Duodenal mucosa (tissue), 2 donors: Measurements from ENCODE around the gene NLK.
A peak's percentile ranks its signal among the peaks of the same experiment; 100 is the strongest.

ENCODE experiments used
- H3K27ac ChIP-seq: one replicate; pipeline ENCODE4 v1.7.0; 2013; ENCODE audit warnings: low read depth, low read length
- H3K27me3 ChIP-seq, 2 donors: one replicate each; pipeline ENCODE4 v1.7.0; 2013; ENCODE audit warnings: low read length in 2 of 2, control low read depth in 1 of 2; ENCODE audit not compliant: insufficient read depth in 2 of 2, control insufficient read depth in 1 of 2
- H3K36me3 ChIP-seq, 2 donors: one replicate each; pipeline ENCODE4 v1.7.0; 2013; ENCODE audit warnings: low read length in 2 of 2, control low read depth in 1 of 2; ENCODE audit not compliant: insufficient read depth in 2 of 2, control insufficient read depth in 1 of 2
- H3K4me1 ChIP-seq, 2 donors: one replicate each; pipeline ENCODE4 v1.7.0; 2013; ENCODE audit warnings: low read length in 2 of 2, control low read depth in 1 of 2; ENCODE audit not compliant: insufficient read depth in 2 of 2, control insufficient read depth in 1 of 2
- H3K4me3 ChIP-seq, 2 donors: one replicate each; pipeline ENCODE4 v1.7.0; 2013; ENCODE audit warnings: low read length in 2 of 2, low read depth in 1 of 2
- H3K9ac ChIP-seq, 2 donors: one replicate each; pipeline ENCODE4 v1.7.0; 2013; ENCODE audit warnings: low read length in 2 of 2, low read depth in 1 of 2
- H3K9me3 ChIP-seq, 2 donors: one replicate each; pipeline ENCODE4 v1.7.0; 2013; ENCODE audit warnings: low read length in 2 of 2, control low read depth in 1 of 2; ENCODE audit not compliant: control insufficient read depth in 1 of 2

NLK gene

GRCh38 chr17:28042657-28042720, at the start of gene NLK:
TSS of gene NLK (plus strand) at chr17:28042677. CDS start at chr17:28042874, 197 bp downstream.
- Histone ChIP-seq H3K4me1 (peaks cover 36 to 48% of the 10 kb centered on the region in 2 donors), H3K9ac (peak within 1 kb of the TSS; percentile 38 to 61)

DNA sequence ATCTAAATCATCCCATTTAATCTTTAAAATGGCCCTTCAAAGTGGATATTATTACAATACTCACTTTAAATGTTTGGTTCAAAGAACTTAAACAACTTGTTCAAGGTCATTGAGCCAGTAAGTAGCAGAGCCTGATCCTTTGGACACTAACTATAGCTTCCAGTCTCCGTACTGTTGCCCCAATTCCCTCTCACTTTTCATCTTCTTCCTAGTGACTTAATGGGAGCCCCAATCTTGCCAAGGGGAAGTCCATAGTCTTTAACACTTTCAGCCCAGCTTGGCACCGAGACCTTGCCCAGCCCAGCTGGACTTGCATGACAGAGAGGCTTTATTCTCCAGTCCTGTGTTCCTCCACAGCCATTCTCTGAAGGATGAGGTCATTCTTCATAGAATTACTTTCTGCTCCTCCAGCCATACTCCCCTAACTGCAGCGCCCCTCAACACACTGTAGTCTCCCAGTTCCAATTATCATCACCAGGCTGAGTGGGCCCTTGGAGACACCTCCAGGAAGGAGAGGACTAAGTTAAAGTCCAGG, 49.2 kb upstream of the NLK start:
- Histone ChIP-seq H3K36me3 (no peaks in the 10 kb centered on the region), H3K27ac (no peak overlapping the region), H3K4me3 (no peak overlapping the region), H3K9me3 (no peaks in the 10 kb centered on the region), H3K9ac (no peak overlapping the region), H3K27me3 (no peaks in the 10 kb centered on the region), H3K4me1 (peaks cover 0 to 4% of the 10 kb centered on the region in 2 donors)

More at GRCh38 chr17:28042657-28042720, at the start of gene NLK:
- Histone ChIP-seq H3K9me3 (no peaks in the 10 kb centered on the region), H3K27me3 (no peaks in the 10 kb centered on the region), H3K36me3 (no peaks in the 10 kb centered on the region), H3K4me3 (peak within 1 kb of the TSS; percentile 75 to 77), H3K27ac (peak within 1 kb of the TSS; percentile 27)

DNA sequence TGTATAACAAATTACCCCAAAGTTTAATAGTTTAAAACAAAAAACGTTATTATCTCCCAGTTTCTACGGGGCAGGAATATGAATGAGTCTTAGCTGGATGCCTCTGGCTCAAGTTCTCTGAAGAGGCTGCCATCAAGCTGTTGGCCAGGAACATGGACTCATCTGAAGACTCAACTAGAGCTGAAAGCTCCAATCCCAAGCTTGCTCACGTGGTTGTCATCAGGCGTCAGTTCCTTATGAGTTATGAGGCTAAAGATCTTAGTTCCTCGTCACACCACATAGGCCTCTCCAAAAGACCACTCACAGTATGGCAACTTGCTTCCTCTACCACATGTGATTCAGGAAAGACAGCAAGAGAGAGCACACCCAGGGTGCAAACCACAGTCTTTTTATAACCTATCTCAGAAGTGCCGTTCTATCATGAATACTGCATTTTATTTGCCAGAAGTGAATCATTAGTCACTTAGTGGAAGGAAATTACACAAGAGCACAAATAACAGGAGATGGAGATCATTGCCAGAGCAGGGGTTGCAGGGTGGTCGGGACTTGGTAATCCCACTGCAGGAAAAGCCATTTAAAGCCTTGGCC, 48.7 kb upstream of the NLK start:
- no peaks in the 10 kb centered on the region for H3K36me3 ChIP-seq
- H3K27me3 ChIP-seq: no peaks in the 10 kb centered on the region
- H3K27ac ChIP-seq: no peak overlapping the region
- no peak overlapping the region for H3K4me3 ChIP-seq
- no peaks in the 10 kb centered on the region for H3K9me3 ChIP-seq
- no peak overlapping the region for H3K9ac ChIP-seq
- peaks cover 0 to 4% of the 10 kb centered on the region in 2 donors for H3K4me1 ChIP-seq

DNA sequence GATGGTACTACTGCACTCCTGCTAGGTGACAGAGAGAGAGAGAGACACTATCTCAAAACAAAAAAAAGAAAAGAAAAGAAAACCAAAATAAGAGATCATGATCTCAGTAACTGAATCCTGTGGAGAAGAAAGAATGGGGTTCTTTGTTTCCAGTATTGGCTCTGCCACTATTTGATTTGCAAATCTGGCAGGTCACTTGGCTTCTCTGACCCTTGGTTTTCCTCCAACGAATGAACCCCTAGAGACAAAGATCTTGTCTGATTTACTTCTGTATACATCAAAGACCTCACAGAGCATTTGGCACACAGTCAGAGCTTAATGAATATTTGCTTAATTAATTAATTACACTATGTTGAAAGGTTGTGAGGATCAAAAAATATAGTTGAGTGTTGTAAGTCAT, 47.9 kb upstream of the NLK start:
- Histone ChIP-seq H3K9me3 (no peaks in the 10 kb centered on the region), H3K4me1 (peaks cover 0 to 4% of the 10 kb centered on the region in 2 donors), H3K27ac (no peak overlapping the region)

GRCh38 chr17:27995554-27995953, 46.9 kb upstream of the NLK start:
- Histone ChIP-seq H3K4me3 (no peak overlapping the region), H3K4me1 (no peaks in the 10 kb centered on the region), H3K27ac (no peak overlapping the region), H3K9ac (no peak overlapping the region), H3K36me3 (no peaks in the 10 kb centered on the region), H3K27me3 (no peaks in the 10 kb centered on the region), H3K9me3 (no peaks in the 10 kb centered on the region)

More for the DNA sequence above, 47.9 kb upstream of the NLK start:
- Histone ChIP-seq H3K36me3 (no peaks in the 10 kb centered on the region), H3K9ac (no peak overlapping the region), H3K4me3 (no peak overlapping the region), H3K27me3 (no peaks in the 10 kb centered on the region)

DNA sequence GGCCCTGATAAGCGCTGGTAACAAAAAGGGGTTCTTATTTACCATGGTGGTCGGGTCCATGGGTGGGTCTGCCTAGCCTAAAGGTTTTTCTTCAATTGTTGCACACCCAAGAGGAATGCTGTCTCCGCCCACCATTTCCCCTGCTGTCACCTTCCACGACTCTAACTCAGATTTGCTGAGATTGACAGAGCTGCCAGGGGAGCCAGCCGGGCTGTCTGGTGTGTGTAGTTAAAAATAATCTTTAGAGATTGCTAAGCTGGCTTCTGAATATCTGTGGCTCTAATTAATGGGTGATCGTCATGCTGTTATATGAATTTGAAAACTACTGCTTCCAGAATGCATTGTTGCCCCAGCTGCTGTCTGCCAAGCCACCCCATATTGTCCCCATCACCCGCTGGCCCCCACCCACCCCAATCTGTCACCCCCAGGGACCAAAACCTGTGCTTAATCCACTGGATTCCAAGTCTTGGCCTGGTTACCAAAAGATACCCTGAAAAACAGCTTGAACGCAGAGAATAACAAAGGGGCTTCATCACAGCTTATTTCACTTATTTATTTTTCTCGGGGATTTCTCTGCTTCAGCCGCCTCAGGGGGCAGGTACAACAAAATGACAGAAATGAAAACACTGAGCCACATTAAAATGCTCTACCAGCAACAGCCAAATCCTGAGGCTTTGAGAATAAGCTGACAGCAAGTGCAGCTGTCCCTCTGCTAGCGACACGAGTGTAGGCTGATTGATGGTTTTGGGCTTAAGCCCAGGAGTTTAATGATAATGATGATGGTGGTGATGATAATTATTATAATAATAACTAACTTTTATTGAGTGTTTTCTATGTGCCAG, 46.1 kb upstream of the NLK start:
- H3K4me1 ChIP-seq: no peaks in the 10 kb centered on the region
- no peaks in the 10 kb centered on the region for H3K9me3 ChIP-seq
- H3K9ac ChIP-seq: no peak overlapping the region
- H3K36me3 ChIP-seq: no peaks in the 10 kb centered on the region
- H3K4me3 ChIP-seq: no peak overlapping the region
- H3K27me3 ChIP-seq: no peaks in the 10 kb centered on the region
- H3K27ac ChIP-seq: no peak overlapping the region

DNA sequence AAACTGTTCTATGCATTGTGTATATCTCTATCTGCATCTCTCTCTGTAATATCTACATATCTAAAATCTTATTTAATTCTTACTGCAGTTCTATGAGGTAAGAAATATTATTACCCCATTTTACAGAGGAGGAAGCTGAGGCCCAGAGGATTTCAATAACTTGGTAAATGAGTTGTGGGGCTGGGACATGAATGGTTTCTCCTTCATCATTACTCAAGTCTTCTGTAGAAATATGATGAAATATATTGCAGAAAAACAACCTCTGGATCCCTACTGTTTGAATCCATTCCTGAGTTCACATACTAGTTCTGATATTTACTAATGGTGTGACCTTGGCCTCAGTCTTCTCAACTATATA, 45.5 kb upstream of the NLK start:
- Histone ChIP-seq H3K4me1 (no peaks in the 10 kb centered on the region), H3K4me3 (no peak overlapping the region), H3K9me3 (no peaks in the 10 kb centered on the region), H3K27ac (no peak overlapping the region), H3K9ac (no peak overlapping the region), H3K36me3 (no peaks in the 10 kb centered on the region), H3K27me3 (no peaks in the 10 kb centered on the region)

- Histone ChIP-seq H3K4me1 (no peaks in the 10 kb centered on the region), H3K4me3 (no peak overlapping the region), H3K9ac (no peak overlapping the region), H3K27ac (no peak overlapping the region), H3K27me3 (no peaks in the 10 kb centered on the region), H3K36me3 (no peaks in the 10 kb centered on the region), H3K9me3 (no peaks in the 10 kb centered on the region)
These were observed 45.0 kb upstream of the NLK start for GRCh38 chr17:27997522-27997921.

DNA sequence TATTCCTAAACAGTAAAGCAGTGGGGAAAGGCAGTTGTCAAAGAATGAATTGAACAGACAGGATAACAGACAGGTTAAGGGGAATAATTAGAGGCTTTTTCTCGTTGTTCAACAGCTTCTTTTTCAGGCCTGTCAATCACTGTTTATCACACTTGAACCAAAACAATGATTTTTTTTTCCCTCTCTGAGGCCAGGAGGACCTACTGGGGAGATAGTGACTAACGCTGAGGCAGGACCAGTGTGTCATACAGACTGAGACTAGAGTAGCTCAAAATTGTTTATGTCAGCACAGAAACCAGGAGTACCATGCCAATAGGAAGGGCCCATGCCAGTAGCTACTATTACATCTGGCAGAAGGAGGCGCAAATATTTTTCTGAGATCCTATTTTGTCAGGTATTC, 41.3 kb upstream of the NLK start:
- Histone ChIP-seq H3K4me3 (no peak overlapping the region), H3K4me1 (no peaks in the 10 kb centered on the region), H3K9ac (no peak overlapping the region), H3K9me3 (no peaks in the 10 kb centered on the region), H3K27me3 (no peaks in the 10 kb centered on the region), H3K27ac (no peak overlapping the region), H3K36me3 (no peaks in the 10 kb centered on the region)

GRCh38 chr17:28004344-28004743, 38.1 kb upstream of the NLK start:
- H3K27me3 ChIP-seq: no peaks in the 10 kb centered on the region
- H3K9me3 ChIP-seq: no peaks in the 10 kb centered on the region
- no peaks in the 10 kb centered on the region for H3K4me1 ChIP-seq
- no peak overlapping the region for H3K27ac ChIP-seq
- no peak overlapping the region for H3K9ac ChIP-seq
- no peaks in the 10 kb centered on the region for H3K36me3 ChIP-seq
- no peak overlapping the region for H3K4me3 ChIP-seq
